Jurkat, Clone E6-1 (cell line): Measurements from ENCODE around the gene SASH1.
A peak's percentile ranks its signal among the peaks of the same experiment; 100 is the strongest.
"Not testable (repeated sequence)": the region's sequence is repeated elsewhere in the genome, so short reads cannot be mapped to it uniquely, and the experiment has no call there.

Experiments used
- DNase-seq: peaks from one replicate; pipeline ENCODE4 v3.0.0-alpha.2; 2011; ENCODE audit warnings: low read depth, low spot score
- H3K4me3 ChIP-seq: 2 replicates; pipeline ENCODE4 v1.5.1; 2011; ENCODE audit warnings: mild to moderate bottlenecking, low read length, control low read depth, moderate library complexity

SASH1 gene

GRCh38 chr6:148556410-148556809 lies 213.8 kb downstream of the SASH1 start:
- no peak for DNase-seq
- H3K4me3 ChIP-seq, result no peak overlapping the region

GRCh38 chr6:148557796-148558321 lies 215.2 kb downstream of the SASH1 start:
- no peak overlapping the region for H3K4me3 ChIP-seq
- DNase-seq, result no peak

GRCh38 chr6:148559848-148560433 lies 217.3 kb downstream of the SASH1 start:
- DNase-seq, result no peak
- no peak overlapping the region for H3K4me3 ChIP-seq

GRCh38 chr6:148561629-148562028 lies 219.0 kb downstream of the SASH1 start:
- H3K4me3 ChIP-seq, result no peak overlapping the region

GRCh38 chr6:148563066-148563465 lies 220.4 kb downstream of the SASH1 start:
- no peak for DNase-seq
- H3K4me3 ChIP-seq, result no peak overlapping the region

More at GRCh38 chr6:148561629-148562028, 219.0 kb downstream of the SASH1 start:
- DNase-seq, result no peak

GRCh38 chr6:148564494-148565035 lies 221.9 kb downstream of the SASH1 start:
- no peak for DNase-seq
- no peak overlapping the region for H3K4me3 ChIP-seq

GRCh38 chr6:148565321-148565926 lies 222.8 kb downstream of the SASH1 start:
- no peak for DNase-seq
- no peak overlapping the region for H3K4me3 ChIP-seq

GRCh38 chr6:148565930-148566663 lies 223.5 kb downstream of the SASH1 start:
- no peak for DNase-seq

GRCh38 chr6:148566664-148567350 lies 224.2 kb downstream of the SASH1 start:
- no peak for DNase-seq
- H3K4me3 ChIP-seq, result no peak overlapping the region

More at GRCh38 chr6:148565930-148566663, 223.5 kb downstream of the SASH1 start:
- no peak overlapping the region for H3K4me3 ChIP-seq

GRCh38 chr6:148570456-148570855 lies 227.8 kb downstream of the SASH1 start:
- no peak overlapping the region for H3K4me3 ChIP-seq
- no peak for DNase-seq

- H3K4me3 ChIP-seq, result no peak overlapping the region
- no peak for DNase-seq
Measured at GRCh38 chr6:148572676-148573335, 230.2 kb downstream of the SASH1 start.

GRCh38 chr6:148573922-148574321 lies 231.3 kb downstream of the SASH1 start:
- DNase-seq, result no peak

GRCh38 chr6:148577687-148578488 lies 235.2 kb downstream of the SASH1 start:
- DNase-seq, result peak; percentile 42
- H3K4me3 ChIP-seq, result no peak overlapping the region

More at GRCh38 chr6:148573922-148574321, 231.3 kb downstream of the SASH1 start:
- H3K4me3 ChIP-seq, result no peak overlapping the region

- H3K4me3 ChIP-seq, result no peak overlapping the region
- no peak for DNase-seq
Measured at GRCh38 chr6:148578489-148578814, 235.8 kb downstream of the SASH1 start.

- DNase-seq, result no peak
- H3K4me3 ChIP-seq, result no peak overlapping the region
Measured at GRCh38 chr6:148578837-148579565, 236.4 kb downstream of the SASH1 start.

GRCh38 chr6:148580442-148580841 lies 237.8 kb downstream of the SASH1 start:
- DNase-seq, result no peak
- H3K4me3 ChIP-seq, result no peak overlapping the region

GRCh38 chr6:148583631-148584030 lies 241.0 kb downstream of the SASH1 start:
- DNase-seq, result no peak
- no peak overlapping the region for H3K4me3 ChIP-seq

GRCh38 chr6:148585641-148586040 lies 243.0 kb downstream of the SASH1 start:
- DNase-seq, H3K4me3 ChIP-seq: not testable (repeated sequence)
